K562 (cell line): Measurements from ENCODE around the gene MAST3. TPM values are rescaled to one million over a fixed set of nuclear protein-coding genes. Genes with fewer than 3 reads are reported as not detected.
A peak's percentile ranks its signal among the peaks of the same experiment; 100 is the strongest.

Source experiments
- ATAC-seq: fragments of 200-7000 bp; cut with Tn5 transposase; 3 replicates; pipeline ENCODE4 v1.9.1; 2020; ENCODE audit warnings: moderate library complexity
- BruUV-seq: library from RNA; stranded (reverse); fragments of 400-500 nt; replicated peaks from 2 replicates; lab custom pipeline; 2021; lab: Mats Ljungman, UMichigan
- CTCF ChIA-PET: fragments of 300-600 bp; formaldehyde crosslinking; extraction: SDS; loops from one replicate; lab custom pipeline; 2021; ENCODE audit warnings: low intra/inter-chr PET ratio; lab: Yijun Ruan, JAX
- POLR2A ChIA-PET: fragments of 300-600, 350-650 bp; sonication (Branson Sonifier 250); formaldehyde crosslinking; extraction: SDS; loops from one replicate; lab custom pipeline; 2021; ENCODE audit warnings: antibody characterized with exemption, inconsistent platforms; lab: Yijun Ruan, JAX
- DNase-seq, 4 experiments: peaks; one replicate each; pipeline versions ENCODE4 v3.0.0 to v3.0.0-alpha.2; 2011 to 2018; ENCODE audit warnings: low spot score in 3 of 4, mixed read lengths in 3 of 4; ENCODE audit errors: extremely low read depth in 1 of 4
- FAIRE-seq: peaks from 2 replicates; lab custom pipeline; 2011; peaks lifted over from hg19 to GRCh38; lab: Jason Lieb, UNC
- H2AFZ ChIP-seq: 2 replicates; pipeline ENCODE4 v1.6.0; 2011; ENCODE audit warnings: low read depth, low read length, control low read depth, inconsistent platforms
- H3K27ac ChIP-seq: fragments of 200-600 bp; 3 replicates; pipeline ENCODE4 v1.8.0; 2011; ENCODE audit warnings: low read depth, mild to moderate bottlenecking, control low read depth, inconsistent platforms, low read length, moderate library complexity, mixed read lengths; ENCODE audit errors: extremely low read depth
- H3K27me3 ChIP-seq, 2 experiments: fragments of 300-600 bp in 1 of 2; 2 replicates in 1 of 2; 3 replicates in 1 of 2; pipeline versions ENCODE4 v1.6.0 to v1.8.0; 2011; ENCODE audit warnings: inconsistent platforms in 2 of 2, low read length in 2 of 2, mild to moderate bottlenecking in 1 of 2, mixed read lengths in 1 of 2, moderate library complexity in 1 of 2; ENCODE audit not compliant: control insufficient read depth in 2 of 2, insufficient read depth in 2 of 2
- H3K36me3 ChIP-seq: fragments of 300-600 bp; 3 replicates; pipeline ENCODE4 v1.8.0; 2011; ENCODE audit warnings: mild to moderate bottlenecking, low read length, inconsistent platforms; ENCODE audit not compliant: control insufficient read depth, insufficient read depth
- H3K4me1 ChIP-seq, 2 experiments: fragments of 200-600 bp in 1 of 2; replicated peaks in 1 of 2; 2 replicates in 1 of 2; 3 replicates in 1 of 2; pipeline versions ENCODE4 v1.5.1 to v1.8.0; 2011; ENCODE audit warnings: inconsistent platforms in 2 of 2, low read length in 2 of 2, mild to moderate bottlenecking in 1 of 2, mixed read lengths in 1 of 2, moderate library complexity in 1 of 2; ENCODE audit not compliant: control insufficient read depth in 2 of 2, insufficient read depth in 2 of 2
- H3K4me2 ChIP-seq: 2 replicates; pipeline ENCODE4 v1.6.1; 2011; ENCODE audit warnings: low read length, control low read depth, inconsistent platforms, mixed read lengths; ENCODE audit not compliant: insufficient read depth
- H3K4me3 ChIP-seq: fragments of 200-600 bp; sonication (generic), shearing (Covaris generic); 2 replicates; pipeline ENCODE4 v1.5.1; 2016; ENCODE audit warnings: control low read depth, inconsistent platforms
- H3K79me2 ChIP-seq: fragments of 200-600 bp; 3 replicates; pipeline ENCODE4 v1.8.0; 2011; ENCODE audit warnings: low read length, inconsistent platforms; ENCODE audit not compliant: control insufficient read depth, insufficient read depth
- H3K9ac ChIP-seq, 2 experiments: 2 replicates each; pipeline versions ENCODE4 v1.6.0 to v1.6.1; 2011; ENCODE audit warnings: low read depth in 2 of 2, low read length in 2 of 2, control low read depth in 1 of 2, inconsistent platforms in 1 of 2, mild to moderate bottlenecking in 1 of 2, mixed read lengths in 1 of 2; ENCODE audit not compliant: insufficient read depth in 1 of 2
- H3K9me1 ChIP-seq: one replicate; pipeline ENCODE4 v1.6.0; 2011; ENCODE audit warnings: inconsistent platforms, mild to moderate bottlenecking, low read length, moderate library complexity; ENCODE audit not compliant: control insufficient read depth, insufficient read depth
- H3K9me3 ChIP-seq: replicated peaks from 2 replicates; pipeline ENCODE4 v1.5.1; 2011; ENCODE audit warnings: low read depth, low read length, inconsistent platforms; ENCODE audit not compliant: control insufficient read depth, insufficient read depth
- H4K20me1 ChIP-seq: replicated peaks from 2 replicates; pipeline ENCODE4 v1.6.1; 2011; ENCODE audit warnings: low read length, inconsistent platforms, mixed read lengths; ENCODE audit not compliant: control insufficient read depth, insufficient read depth
- ZNF143 ChIP-seq: sonication (generic); formaldehyde crosslinking; IDR thresholded peaks from 2 replicates; pipeline ENCODE4 v1.9.0; 2022; ENCODE audit warnings: mild to moderate bottlenecking, missing genetic modification reagents
- ZNF146 ChIP-seq: IDR thresholded peaks from one replicate; pipeline ENCODE4 v1.6.1; 2018; ENCODE audit warnings: missing compliant biosample characterization; ENCODE audit not compliant: unreplicated experiment
- WGBS: fragments of 100-300 bp; shearing (Covaris generic); methylation state at CpG from one replicate; pipeline ENCODE4 v1.1.6; 2016; ENCODE audit warnings: low coverage, mixed read lengths; ENCODE audit not compliant: insufficient coverage; ENCODE audit errors: missing lambda C conversion rate; 5-methylcytosine and 5-hydroxymethylcytosine counted together
- in situ Hi-C: fragments of 300-500 bp; cut with MboI; formaldehyde crosslinking; loops from 4 replicates; pipeline ENCODE4 v1.15.0; 2018; ENCODE audit warnings: inconsistent platforms, mixed read lengths
- intact Hi-C: fragments of 100-400 bp; cut with micrococcal nuclease; formaldehyde crosslinking; loops from 2 replicates; pipeline ENCODE4 v1.14.2; 2022
- polyA plus RNA-seq, 8 experiments: library from polyadenylated mRNA; depleted of rRNA in 4 of 8; stranded (reverse) in 5 of 8; unstranded in 3 of 8; fragments of >200 nt; fragmentation: Nextera tagmentation in 2 of 8; fragmentation: Illumina TruSeq in 1 of 8; extraction: Ambion mirVana in 2 of 8; extraction: Trizol in 1 of 8; gene quantifications; 2 replicates each; pipeline versions ENCODE4 v1.2.1 to v1.2.3, GENCODE V29; 2011 to 2014; ENCODE audit warnings: inconsistent platforms in 1 of 8, missing spikeins in 1 of 8
- total RNA-seq, 7 experiments: library from RNA; depleted of rRNA in 6 of 7; stranded (reverse); fragments of >200 nt in 6 of 7; fragmentation: Illumina TruSeq in 2 of 7; extraction: Trizol in 2 of 7; gene quantifications; 2 replicates each; pipeline versions ENCODE4 v1.2.1 to v1.2.3, GENCODE V29; 2011 to 2021; ENCODE audit warnings: low replicate concordance in 1 of 7
- TF ChIP-seq, protein P1 (sequence below): fragments of 250-450 bp; sonication (Bioruptor Pico); IDR thresholded peaks from 2 replicates; pipeline ENCODE4 v1.8.0; 2022; ENCODE audit warnings: moderate library complexity, mild to moderate bottlenecking, inconsistent platforms
- TF ChIP-seq, protein P2 (sequence below): fragments of 250-450 bp; sonication (Bioruptor Pico); IDR thresholded peaks from 2 replicates; pipeline ENCODE4 v1.4.0; 2020; ENCODE audit warnings: mild to moderate bottlenecking, moderate library complexity

The MAST3 gene
- total and polyA plus RNA-seq, 9 of the 15 experiments (the other 6 are each of a cell fraction or from before 2014, with no cell fraction given) = 0.94 to 9.9 (median 2.4) TPM

DNA sequence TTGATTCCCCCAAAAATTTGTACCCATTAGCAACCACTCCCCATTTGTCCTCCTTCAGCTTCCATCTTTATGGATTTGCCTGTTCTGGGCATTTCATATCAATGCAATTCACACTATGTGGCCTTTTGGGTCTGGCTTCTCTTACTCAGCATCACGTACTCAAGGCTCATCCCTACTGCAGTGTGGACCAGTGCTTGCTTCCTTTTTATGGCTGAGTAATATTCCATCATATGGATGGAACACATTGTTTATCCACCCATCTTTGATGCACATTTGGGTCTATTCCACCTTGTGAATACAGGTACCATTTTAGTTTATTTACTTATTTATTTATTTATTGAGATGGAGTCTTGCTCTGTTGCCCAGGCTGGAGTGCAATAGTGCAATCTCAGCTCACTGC is 42.9 kb downstream of the MAST3 start:
- H3K9me3 ChIP-seq = no peaks in the 10 kb centered on the region

More for the DNA sequence above, 42.9 kb downstream of the MAST3 start:
- no peak for FAIRE-seq
- Histone ChIP-seq H3K9me1 (no peaks in the 10 kb centered on the region), H2AFZ (no peak overlapping the region), H4K20me1 (no peaks in the 10 kb centered on the region), H3K4me3 (no peak overlapping the region), H3K79me2 (no peaks in the 10 kb centered on the region), H3K4me1 (peaks cover 0 to 4% of the 10 kb centered on the region in 2 experiments; a peak in 2 of 5 replicates), H3K9ac (no peak overlapping the region), H3K27me3 (no peaks in the 10 kb centered on the region), H3K27ac (no peak overlapping the region), H3K4me2 (no peak overlapping the region), H3K36me3 (peaks cover 49% of the 10 kb centered on the region; the same call in 2 of the 3 replicates)
- DNase-seq = no peak
- POLR2A ChIA-PET = no interaction called here
- WGBS = 94% methylated on average over 1 of the region's 1 CpG
- no peak for ATAC-seq
- CTCF ChIA-PET = no interaction called here
- no TSS peak for BruUV-seq
- intact Hi-C loops = no loop called here
- TF ChIP-seq ZNF143 (CRISPR knock-in tag) (no peak), ZNF146 (CRISPR knock-in tag) (peak; percentile 58)
- TF ChIP-seq, protein P1, sequence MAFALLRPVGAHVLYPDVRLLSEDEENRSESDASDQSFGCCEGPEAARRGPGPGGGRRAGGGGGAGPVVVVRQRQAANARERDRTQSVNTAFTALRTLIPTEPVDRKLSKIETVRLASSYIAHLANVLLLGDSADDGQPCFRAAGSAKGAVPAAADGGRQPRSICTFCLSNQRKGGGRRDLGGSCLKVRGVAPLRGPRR = no peak
- TF ChIP-seq, protein P2, sequence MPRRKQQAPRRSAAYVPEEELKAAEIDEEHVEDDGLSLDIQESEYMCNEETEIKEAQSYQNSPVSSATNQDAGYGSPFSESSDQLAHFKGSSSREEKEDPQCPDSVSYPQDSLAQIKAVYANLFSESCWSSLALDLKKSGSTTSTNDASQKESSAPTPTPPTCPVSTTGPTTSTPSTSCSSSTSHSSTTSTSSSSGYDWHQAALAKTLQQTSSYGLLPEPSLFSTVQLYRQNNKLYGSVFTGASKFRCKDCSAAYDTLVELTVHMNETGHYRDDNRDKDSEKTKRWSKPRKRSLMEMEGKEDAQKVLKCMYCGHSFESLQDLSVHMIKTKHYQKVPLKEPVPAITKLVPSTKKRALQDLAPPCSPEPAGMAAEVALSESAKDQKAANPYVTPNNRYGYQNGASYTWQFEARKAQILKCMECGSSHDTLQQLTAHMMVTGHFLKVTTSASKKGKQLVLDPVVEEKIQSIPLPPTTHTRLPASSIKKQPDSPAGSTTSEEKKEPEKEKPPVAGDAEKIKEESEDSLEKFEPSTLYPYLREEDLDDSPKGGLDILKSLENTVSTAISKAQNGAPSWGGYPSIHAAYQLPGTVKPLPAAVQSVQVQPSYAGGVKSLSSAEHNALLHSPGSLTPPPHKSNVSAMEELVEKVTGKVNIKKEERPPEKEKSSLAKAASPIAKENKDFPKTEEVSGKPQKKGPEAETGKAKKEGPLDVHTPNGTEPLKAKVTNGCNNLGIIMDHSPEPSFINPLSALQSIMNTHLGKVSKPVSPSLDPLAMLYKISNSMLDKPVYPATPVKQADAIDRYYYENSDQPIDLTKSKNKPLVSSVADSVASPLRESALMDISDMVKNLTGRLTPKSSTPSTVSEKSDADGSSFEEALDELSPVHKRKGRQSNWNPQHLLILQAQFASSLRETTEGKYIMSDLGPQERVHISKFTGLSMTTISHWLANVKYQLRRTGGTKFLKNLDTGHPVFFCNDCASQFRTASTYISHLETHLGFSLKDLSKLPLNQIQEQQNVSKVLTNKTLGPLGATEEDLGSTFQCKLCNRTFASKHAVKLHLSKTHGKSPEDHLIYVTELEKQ (CRISPR knock-in tag) = no peak
- TF ChIP-seq, all 486 proteins: peak for 1
- in situ Hi-C loops = no loop called here
